ENCODE data around the gene TLE3. TPM values are rescaled to one million over a fixed set of nuclear protein-coding genes. Genes with fewer than 3 reads are reported as not detected.

Gene TLE3
- total and polyA plus RNA-seq, 2 of the 13 experiments (the other 11 are each of a cell fraction or from before 2014, with no cell fraction given), result 11.9 to 13.8 TPM

- TF ChIP-seq TBX3 (IDR thresholded peaks at IDR 0.05; ENCODE audit: borderline replicate concordance) (peak; percentile 99), ZMYM3 (CRISPR knock-in tag; IDR thresholded peaks at IDR 0.05) (no peak; the same call in 1 of the 2 replicates), POGK (CRISPR knock-in tag; conservative IDR thresholded peaks at IDR 0.05) (peak; percentile 94), ZKSCAN8 (CRISPR knock-in tag; IDR thresholded peaks at IDR 0.05; ENCODE audit: borderline replicate concordance) (peak; percentile 86; the same call in 1 of the 2 replicates), ZNF557 (CRISPR knock-in tag; IDR thresholded peaks at IDR 0.05) (0 out of 2 replicates have a peak, but pooled peaks have one; percentile 75), ZNF281 (CRISPR knock-in tag; IDR thresholded peaks at IDR 0.05; ENCODE audit: borderline replicate concordance) (peak; percentile 90), SALL2 (CRISPR knock-in tag; IDR thresholded peaks at IDR 0.05) (peak; percentile 66; the same call in 1 of the 2 replicates), ZNF292 (CRISPR knock-in tag; IDR thresholded peaks at IDR 0.05; ENCODE audit: borderline replicate concordance, low read depth) (peak; percentile 38; the same call in 1 of the 2 replicates), MYNN (CRISPR knock-in tag; IDR thresholded peaks at IDR 0.05; ENCODE audit: low read depth) (no peak), ZNF75D (CRISPR knock-in tag; IDR thresholded peaks at IDR 0.05; ENCODE audit: borderline replicate concordance) (no peak), TRIM22 (IDR thresholded peaks at IDR 0.05) (no peak), MTF1 (CRISPR knock-in tag; IDR thresholded peaks at IDR 0.05) (no peak), IKZF1 (IDR thresholded peaks at IDR 0.05) (no peak), MTA3 (CRISPR knock-in tag; IDR thresholded peaks at IDR 0.05) (no peak), SNAI1 (CRISPR knock-in tag; IDR thresholded peaks at IDR 0.05; ENCODE audit: borderline replicate concordance) (peak; percentile 72; the same call in 1 of the 2 replicates), ZUFSP (CRISPR knock-in tag; IDR thresholded peaks at IDR 0.05; ENCODE audit: borderline replicate concordance) (no peak), NKX3-1 (CRISPR knock-in tag; IDR thresholded peaks at IDR 0.05) (peak; percentile 100), ZFYVE20 (CRISPR knock-in tag; IDR thresholded peaks at IDR 0.05; ENCODE audit: borderline replicate concordance, low read depth) (no peak), RBAK (CRISPR knock-in tag; IDR thresholded peaks at IDR 0.05) (no peak), ZNF121 (CRISPR knock-in tag; IDR thresholded peaks at IDR 0.05) (no peak)
These were observed 43.0 kb upstream of the TLE3 start (continued) for GRCh38 chr15:70140543-70141375.
